HAP-1 (cell line): ENCODE measurements around the gene WDFY3.
A peak's percentile ranks its signal among the peaks of the same experiment; 100 is the strongest.
"Not testable (repeated sequence)": the region's sequence is repeated elsewhere in the genome, so short reads cannot be mapped to it uniquely, and the experiment has no call there.

Source experiments
- DNase-seq, 2 experiments: peaks; one replicate each; pipeline ENCODE4 v3.0.0-alpha.2; 2016 to 2020; ENCODE audit warnings: low spot score in 2 of 2
- H3K27me3 ChIP-seq: fragments of 250-450 bp; sonication (Bioruptor Pico); 2 replicates; pipeline ENCODE4 v1.5.1; 2020; ENCODE audit warnings: low read depth, mild to moderate bottlenecking, moderate library complexity
- H3K36me3 ChIP-seq: fragments of 250-450 bp; sonication (Bioruptor Pico); replicated peaks from 2 replicates; pipeline ENCODE4 v1.5.1; 2020; ENCODE audit warnings: mild to moderate bottlenecking
- H3K4me1 ChIP-seq: fragments of 250-450 bp; sonication (Bioruptor Pico); 2 replicates; pipeline ENCODE4 v1.5.1; 2020; ENCODE audit warnings: mild to moderate bottlenecking
- H3K4me3 ChIP-seq: fragments of 250-450 bp; sonication (Bioruptor Pico); 2 replicates; pipeline ENCODE4 v1.5.1; 2020; ENCODE audit warnings: mild to moderate bottlenecking, moderate library complexity
- H3K9me3 ChIP-seq: fragments of 250-450 bp; sonication (Bioruptor Pico); 2 replicates; pipeline ENCODE4 v1.5.1; 2020; ENCODE audit warnings: mild to moderate bottlenecking, moderate library complexity
- in situ Hi-C: fragments of 300-500 bp; cut with MboI; formaldehyde crosslinking; loops from 3 replicates; pipeline ENCODE4 v1.14.3; 2020; ENCODE audit warnings: low sequenced_read_pairs, inconsistent platforms, mixed read lengths

WDFY3 gene

GRCh38 chr4:84852081-84852480 lies 114.4 kb downstream of the WDFY3 start:
- peak; percentile 61 to 84 for DNase-seq
- Histone ChIP-seq H3K4me1 (peaks cover 24% of the 10 kb centered on the region), H3K27me3 (no peaks in the 10 kb centered on the region), H3K9me3 (no peaks in the 10 kb centered on the region), H3K4me3 (no peak overlapping the region), H3K36me3 (peaks cover 12% of the 10 kb centered on the region)
- in situ Hi-C loops: no loop called here

DNA sequence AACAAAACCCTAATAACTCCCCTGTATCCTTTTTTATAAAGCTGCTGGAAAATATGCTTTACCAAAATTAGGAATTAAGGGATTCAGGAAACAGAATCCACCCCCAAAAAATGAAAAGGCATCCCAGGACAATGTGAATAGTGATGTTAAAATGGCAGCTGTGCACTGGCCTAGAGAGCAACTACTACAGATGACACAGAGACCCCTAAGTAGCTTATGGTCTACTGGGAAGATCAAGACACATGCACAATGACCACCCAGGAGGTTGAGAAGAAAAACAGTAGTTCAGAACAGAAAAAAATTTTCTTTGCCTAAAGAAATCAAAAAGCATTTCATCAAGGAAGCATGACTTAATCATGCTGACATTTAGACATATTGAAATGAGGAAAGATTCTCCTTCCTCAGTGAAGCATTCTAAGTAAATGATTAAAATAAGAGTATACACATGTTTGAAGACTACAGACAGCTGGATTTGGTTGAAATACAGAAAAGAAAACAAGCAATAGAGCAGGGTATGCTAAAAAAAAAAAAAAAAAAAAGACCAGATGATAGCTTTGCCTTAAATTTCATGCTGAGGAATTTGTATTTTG lies 117.3 kb downstream of the WDFY3 start:
- Histone ChIP-seq H3K9me3 (no peaks in the 10 kb centered on the region), H3K4me1 (peaks cover 32% of the 10 kb centered on the region), H3K27me3 (no peaks in the 10 kb centered on the region), H3K4me3 (no peak overlapping the region), H3K36me3 (peaks cover 23% of the 10 kb centered on the region)
- in situ Hi-C loops: no loop called here
- DNase-seq: no peak

DNA sequence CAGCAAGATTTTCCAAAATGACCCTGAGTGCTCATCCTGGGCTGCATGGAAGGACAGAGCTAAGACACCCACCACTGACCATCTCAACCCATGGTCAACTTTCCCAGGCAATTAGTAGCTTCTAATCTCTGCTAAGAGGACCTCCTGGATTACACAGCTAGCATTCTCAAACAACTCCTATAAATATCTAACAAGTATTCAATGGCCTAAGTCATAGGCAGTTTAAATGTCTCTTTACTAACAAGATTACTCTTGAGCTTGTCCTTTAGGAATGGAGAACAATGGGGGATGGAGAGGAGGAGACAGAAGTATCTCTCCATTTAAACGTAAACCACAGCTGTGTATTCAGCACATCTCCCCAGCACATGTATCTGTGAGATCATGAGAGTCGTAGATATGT lies 118.1 kb downstream of the WDFY3 start:
- H3K4me3 ChIP-seq: no peak overlapping the region
- DNase-seq: no peak
- H3K36me3 ChIP-seq: peaks cover 23% of the 10 kb centered on the region
- H3K9me3 ChIP-seq: no peaks in the 10 kb centered on the region
- H3K27me3 ChIP-seq: no peaks in the 10 kb centered on the region
- in situ Hi-C loops: no loop called here
- peaks cover 32% of the 10 kb centered on the region for H3K4me1 ChIP-seq

- Histone ChIP-seq H3K9me3 (no peaks in the 10 kb centered on the region), H3K27me3 (no peaks in the 10 kb centered on the region), H3K36me3 (peaks cover 23% of the 10 kb centered on the region), H3K4me1 (peaks cover 32% of the 10 kb centered on the region), H3K4me3 (no peak overlapping the region)
- DNase-seq: no peak
- in situ Hi-C loops: no loop called here
Observed at GRCh38 chr4:84847978-84848377, 118.5 kb downstream of the WDFY3 start.

GRCh38 chr4:84846985-84847384 lies 119.5 kb downstream of the WDFY3 start:
- in situ Hi-C loops: no loop called here
- peaks cover 28% of the 10 kb centered on the region for H3K4me1 ChIP-seq
- peak in 1 of 2 experiments; percentile 70 for DNase-seq
- H3K9me3 ChIP-seq: no peaks in the 10 kb centered on the region
- peaks cover 23% of the 10 kb centered on the region for H3K36me3 ChIP-seq
- H3K27me3 ChIP-seq: no peaks in the 10 kb centered on the region
- no peak overlapping the region for H3K4me3 ChIP-seq

GRCh38 chr4:84841435-84841834 lies 125.1 kb downstream of the WDFY3 start:
- Histone ChIP-seq H3K4me3 (no peak overlapping the region), H3K27me3 (no peaks in the 10 kb centered on the region), H3K36me3 (peaks cover 11% of the 10 kb centered on the region), H3K4me1 (peaks cover 17% of the 10 kb centered on the region), H3K9me3 (no peaks in the 10 kb centered on the region)
- in situ Hi-C loops: no loop called here
- no peak for DNase-seq

GRCh38 chr4:84837751-84838150 lies 128.7 kb downstream of the WDFY3 start:
- H3K9me3 ChIP-seq: no peaks in the 10 kb centered on the region
- H3K4me3 ChIP-seq: no peak overlapping the region
- in situ Hi-C loops: no loop called here
- H3K36me3 ChIP-seq: peaks cover 5% of the 10 kb centered on the region
- peaks cover 16% of the 10 kb centered on the region for H3K4me1 ChIP-seq
- no peaks in the 10 kb centered on the region for H3K27me3 ChIP-seq
- DNase-seq: peak; percentile 20 to 81

DNA sequence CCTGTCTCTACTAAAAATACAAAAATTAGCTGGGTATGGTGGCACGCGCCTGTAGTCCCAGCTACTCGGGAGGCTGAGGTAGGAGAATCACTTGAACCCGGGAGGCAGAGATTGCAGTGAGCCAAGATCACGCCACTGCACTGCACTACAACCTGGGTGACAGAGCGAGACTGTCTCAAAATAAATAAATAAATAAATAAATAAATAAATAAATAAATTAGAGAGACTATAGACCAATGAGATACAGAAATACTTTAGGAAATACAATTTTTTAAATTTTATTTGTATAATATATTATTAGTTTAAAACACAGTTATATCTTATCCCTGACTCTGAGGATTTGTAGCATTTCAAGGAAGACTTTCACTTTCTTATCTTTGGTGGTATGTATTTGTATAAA lies 136.9 kb downstream of the WDFY3 start:
- H3K27me3 ChIP-seq, H3K4me3 ChIP-seq, in situ Hi-C loops, DNase-seq, H3K9me3 ChIP-seq, H3K4me1 ChIP-seq: not testable (repeated sequence)
- H3K36me3 ChIP-seq: peaks cover 11% of the 10 kb centered on the region; the same call in 1 of the 2 replicates

GRCh38 chr4:84826681-84827080 lies 139.8 kb downstream of the WDFY3 start:
- peaks cover 11% of the 10 kb centered on the region for H3K4me1 ChIP-seq
- peaks cover 11% of the 10 kb centered on the region; the same call in 1 of the 2 replicates for H3K36me3 ChIP-seq
- H3K27me3 ChIP-seq: no peaks in the 10 kb centered on the region
- H3K9me3 ChIP-seq: no peaks in the 10 kb centered on the region
- no peak for DNase-seq
- H3K4me3 ChIP-seq: no peak overlapping the region
- in situ Hi-C loops: no loop called here

- peaks cover 11% of the 10 kb centered on the region; the same call in 1 of the 2 replicates for H3K36me3 ChIP-seq
- H3K27me3 ChIP-seq: no peaks in the 10 kb centered on the region
- H3K9me3 ChIP-seq: no peaks in the 10 kb centered on the region
Observed at GRCh38 chr4:84825701-84826341, 140.7 kb downstream of the WDFY3 start.

GRCh38 chr4:84821064-84821463 lies 145.4 kb downstream of the WDFY3 start:
- no peak for DNase-seq
- H3K9me3 ChIP-seq: no peaks in the 10 kb centered on the region
- in situ Hi-C loops: no loop called here

More at GRCh38 chr4:84825701-84826341, 140.7 kb downstream of the WDFY3 start:
- H3K4me1 ChIP-seq: peaks cover 11% of the 10 kb centered on the region
- no peak overlapping the region for H3K4me3 ChIP-seq
- no peak for DNase-seq
- in situ Hi-C loops: no loop called here

GRCh38 chr4:84814094-84814750 lies 152.3 kb downstream of the WDFY3 start:
- no peak for DNase-seq
- in situ Hi-C loops: no loop called here

More at GRCh38 chr4:84821064-84821463, 145.4 kb downstream of the WDFY3 start:
- no peaks in the 10 kb centered on the region for H3K27me3 ChIP-seq
- peaks cover 15% of the 10 kb centered on the region for H3K4me1 ChIP-seq
- H3K36me3 ChIP-seq: peaks cover 23% of the 10 kb centered on the region
- H3K4me3 ChIP-seq: no peak overlapping the region

GRCh38 chr4:84809946-84810345 lies 156.5 kb downstream of the WDFY3 start:
- Histone ChIP-seq H3K4me3 (no peak overlapping the region), H3K4me1 (no peaks in the 10 kb centered on the region), H3K27me3 (no peaks in the 10 kb centered on the region), H3K9me3 (no peaks in the 10 kb centered on the region), H3K36me3 (peaks cover 20% of the 10 kb centered on the region)
- in situ Hi-C loops: no loop called here
- DNase-seq: no peak

More at GRCh38 chr4:84814094-84814750, 152.3 kb downstream of the WDFY3 start:
- Histone ChIP-seq H3K27me3 (no peaks in the 10 kb centered on the region), H3K4me1 (peaks cover 8% of the 10 kb centered on the region), H3K36me3 (peaks cover 23% of the 10 kb centered on the region), H3K4me3 (no peak overlapping the region), H3K9me3 (no peaks in the 10 kb centered on the region)

GRCh38 chr4:84808332-84808731 lies 158.2 kb downstream of the WDFY3 start:
- in situ Hi-C loops: no loop called here
- H3K9me3 ChIP-seq: no peaks in the 10 kb centered on the region
- H3K36me3 ChIP-seq: peaks cover 20% of the 10 kb centered on the region
- DNase-seq: no peak
- H3K4me1 ChIP-seq: no peaks in the 10 kb centered on the region
- no peaks in the 10 kb centered on the region for H3K27me3 ChIP-seq
- no peak overlapping the region for H3K4me3 ChIP-seq
